Measurements from ENCODE around the gene ARMC2.
A peak's percentile ranks its signal among the peaks of the same experiment; 100 is the strongest.
"Not testable (repeated sequence)": the region's sequence is repeated elsewhere in the genome, so short reads cannot be mapped to it uniquely, and the experiment has no call there.

ARMC2 gene

GRCh38 chr6:108832738-108833137 lies 15.5 kb upstream of the ARMC2 start:
- DNase-seq (ENCODE audit: low read depth): no peak

DNA sequence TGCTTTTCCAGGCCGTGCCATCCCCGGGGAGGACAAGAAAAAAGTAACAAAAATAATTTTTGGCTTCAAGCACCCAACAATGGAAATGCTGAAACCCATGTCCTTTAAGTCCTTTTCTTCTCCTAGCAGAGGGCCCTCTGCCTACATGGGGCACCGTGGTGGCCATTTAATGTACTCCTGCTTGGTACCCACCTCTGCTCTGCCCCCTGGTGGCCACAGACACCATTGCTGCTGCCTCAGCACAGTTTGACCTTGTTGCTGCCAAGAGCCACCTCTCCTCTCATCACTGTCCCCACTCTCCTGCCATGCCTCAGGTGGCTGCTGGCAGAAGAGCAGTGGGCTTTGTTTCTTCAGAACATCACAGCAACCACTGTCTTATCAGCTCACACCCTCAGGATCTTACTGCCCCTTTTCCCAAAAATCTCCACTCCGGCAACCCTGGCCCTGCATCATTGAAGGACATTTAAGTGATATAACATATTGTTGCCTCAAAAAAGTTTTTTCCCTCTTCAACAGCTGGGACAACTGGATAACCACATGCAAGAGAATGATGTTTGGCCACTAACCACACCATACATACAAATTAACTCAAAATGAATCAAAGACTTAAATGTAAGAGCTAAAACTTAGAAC lies 12.9 kb upstream of the ARMC2 start:
- DNase-seq (ENCODE audit: low read depth): peak; percentile 52

- no peak for DNase-seq (ENCODE audit: low read depth)
Observed at GRCh38 chr6:108836061-108836460, 12.2 kb upstream of the ARMC2 start.

DNA sequence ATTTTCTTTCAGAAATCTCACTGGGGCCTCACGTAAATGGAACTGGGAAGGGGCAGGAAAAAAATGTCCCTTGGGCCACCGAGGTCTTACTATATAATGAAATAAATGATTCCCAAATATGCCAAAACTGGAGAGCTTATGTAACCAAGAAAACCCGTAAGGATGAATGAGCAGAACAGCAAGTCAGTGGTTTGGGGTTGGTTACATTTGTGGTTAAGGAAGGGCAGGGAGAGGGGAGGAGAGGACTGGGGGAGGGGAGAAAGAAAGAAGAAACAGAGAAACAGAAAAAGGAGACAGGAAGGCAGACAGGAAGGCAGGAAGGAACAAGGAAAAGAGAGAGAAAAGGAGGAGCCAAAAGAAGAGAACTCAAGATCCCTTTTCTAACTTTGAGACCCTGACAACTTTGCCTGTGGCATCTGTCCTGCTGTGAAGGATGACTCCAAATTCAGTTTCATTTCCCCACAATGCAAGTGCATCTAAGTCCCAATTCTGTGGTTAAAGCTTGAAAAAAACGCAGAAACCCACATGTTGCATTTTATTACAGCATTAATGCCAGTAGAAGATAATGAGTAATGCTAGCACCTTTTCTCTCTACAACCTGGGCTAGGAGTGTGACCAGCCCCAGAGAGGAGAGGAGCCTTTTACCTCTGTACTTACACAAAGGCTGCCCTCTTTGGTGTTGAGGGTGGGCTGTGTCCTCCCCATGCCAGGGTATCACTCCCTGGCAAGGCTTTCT lies 10.8 kb upstream of the ARMC2 start:
- DNase-seq (ENCODE audit: low read depth): no peak

- no peak for DNase-seq (ENCODE audit: low read depth)
Observed at GRCh38 chr6:108838101-108838717, 10.0 kb upstream of the ARMC2 start.

DNA sequence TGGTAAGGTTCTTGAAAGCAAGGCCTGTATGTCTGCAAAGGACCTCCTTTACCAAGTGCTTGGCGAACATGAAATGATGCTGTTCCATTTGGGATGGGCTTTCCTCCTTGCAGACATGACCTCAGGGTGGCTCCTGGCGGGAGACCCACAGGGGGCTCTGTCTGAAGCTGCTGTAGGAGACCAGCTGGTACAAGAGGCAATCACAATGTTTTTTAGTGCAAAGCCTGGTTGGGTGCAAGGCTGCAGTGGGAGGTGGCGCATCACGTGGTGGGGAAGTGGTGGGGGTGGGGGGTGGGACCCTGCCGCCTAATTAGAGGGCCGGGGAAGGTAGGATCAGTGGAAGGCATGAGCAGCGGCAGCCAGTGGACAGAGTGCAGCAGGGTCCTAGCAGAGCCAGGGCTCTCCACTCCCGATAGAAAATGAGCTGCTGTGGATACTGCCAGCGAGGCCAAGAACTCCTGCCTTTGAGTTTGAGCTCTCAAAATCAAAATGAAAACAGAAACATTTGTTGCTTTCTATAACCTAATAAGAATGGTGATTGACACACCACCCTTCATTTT lies 9.1 kb upstream of the ARMC2 start:
- no peak for DNase-seq (ENCODE audit: low read depth)

DNA sequence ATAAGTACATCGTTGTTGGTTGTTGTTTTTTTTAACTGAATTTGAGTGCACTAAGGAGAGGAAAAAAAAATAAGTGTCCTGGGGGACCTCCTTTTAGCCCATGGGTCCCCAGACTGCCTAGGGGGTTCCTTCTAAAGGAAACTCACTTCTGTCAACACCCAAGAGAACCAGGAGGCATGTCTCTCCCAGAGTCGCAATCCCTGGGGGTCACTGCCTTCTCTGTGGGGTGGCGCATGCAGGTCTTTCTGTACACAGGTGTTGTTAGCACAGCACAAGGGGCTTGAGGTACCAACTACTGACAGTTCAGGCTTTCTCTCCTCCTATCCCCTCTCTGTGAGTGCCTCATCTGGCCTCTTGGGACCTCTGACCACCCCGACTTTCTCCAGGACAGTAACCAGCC lies 7.3 kb upstream of the ARMC2 start:
- DNase-seq (ENCODE audit: low read depth): no peak

- DNase-seq (ENCODE audit: low read depth): no peak
Observed at GRCh38 chr6:108841377-108841855, 6.8 kb upstream of the ARMC2 start.

- no peak for DNase-seq (ENCODE audit: low read depth)
Observed at GRCh38 chr6:108844135-108844534, 4.1 kb upstream of the ARMC2 start.

GRCh38 chr6:108845145-108845544 lies 3.1 kb upstream of the ARMC2 start:
- no peak for DNase-seq (ENCODE audit: low read depth)

DNA sequence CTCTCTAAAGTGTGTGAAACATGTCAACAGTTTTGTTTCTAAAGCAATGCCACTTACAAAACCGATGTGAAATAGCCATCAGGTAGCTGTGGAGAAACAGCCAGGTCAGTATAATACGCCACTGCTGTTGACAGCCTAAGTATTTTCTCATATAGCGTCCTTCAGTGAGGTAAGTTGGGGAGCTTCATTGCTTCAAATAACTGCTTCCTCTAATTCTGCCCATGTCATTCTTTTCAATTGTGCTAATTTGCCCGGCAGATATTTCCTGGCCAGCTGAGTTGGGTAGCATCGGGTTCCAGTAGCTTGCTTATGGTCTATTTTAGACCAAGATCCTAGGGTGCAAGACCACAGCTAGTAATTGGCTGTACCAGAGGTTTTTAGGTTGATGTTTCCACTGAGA lies 2.1 kb upstream of the ARMC2 start:
- no peak for DNase-seq (ENCODE audit: low read depth)

DNA sequence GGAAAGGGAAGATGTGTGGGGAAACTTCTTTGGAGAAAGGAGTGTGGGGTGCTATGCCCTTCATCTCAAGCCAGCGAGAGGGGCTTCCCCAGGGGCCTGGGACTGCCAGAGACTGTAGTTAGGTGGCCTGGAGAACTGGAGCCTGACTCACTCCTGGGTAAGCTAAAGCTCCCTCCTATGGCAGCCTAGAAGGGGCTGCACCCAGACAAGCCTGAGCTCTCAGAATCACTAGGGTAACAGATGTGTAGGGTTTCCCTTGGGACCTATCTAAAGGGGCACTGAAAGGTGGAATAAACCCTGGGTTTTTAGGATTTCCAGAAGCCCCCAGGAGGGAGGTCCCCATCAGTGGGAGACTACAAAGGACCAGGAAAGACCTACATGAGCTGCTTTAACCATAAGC lies 1.6 kb upstream of the ARMC2 start:
- DNase-seq (ENCODE audit: low read depth): no peak

- no peak for DNase-seq (ENCODE audit: low read depth)
Observed at GRCh38 chr6:108847738-108848115, 495 bp upstream of the ARMC2 start.

DNA sequence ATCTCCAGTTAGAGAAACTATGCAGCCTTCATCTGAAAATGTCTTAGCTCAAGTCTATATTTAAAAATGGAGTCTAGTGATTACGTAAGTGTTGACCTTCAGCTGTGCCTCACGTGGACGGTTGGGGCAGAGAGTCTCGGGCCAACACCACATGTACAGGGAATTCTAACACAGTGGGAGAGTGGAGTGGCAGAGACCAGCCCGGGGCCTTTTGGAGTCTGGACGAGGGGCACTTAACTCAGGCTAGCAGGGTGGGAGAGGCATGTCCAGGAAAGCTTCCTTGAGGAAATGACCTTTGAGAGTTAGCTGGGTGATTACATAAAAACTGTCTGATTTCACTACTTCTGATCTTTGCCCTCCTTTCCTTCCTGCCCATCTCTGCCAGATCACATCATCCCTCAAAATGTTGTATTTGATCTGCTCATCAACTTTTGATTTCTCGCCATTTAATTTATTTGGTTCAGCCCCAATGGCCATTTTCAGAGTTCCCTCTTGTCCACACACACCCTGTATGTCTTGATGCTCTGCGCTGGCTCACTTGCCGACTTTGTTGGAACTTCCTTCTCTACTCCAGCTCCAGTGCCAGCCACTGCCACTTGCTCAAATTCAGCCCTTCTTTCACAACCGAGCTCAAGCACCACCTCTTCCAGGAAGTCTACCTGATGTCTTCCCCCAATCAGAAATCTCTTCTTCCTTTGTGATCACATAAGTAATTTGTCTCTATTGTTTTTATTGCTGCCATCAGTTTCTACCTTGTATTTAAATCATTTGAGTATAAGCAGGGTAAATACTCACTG lies 2.6 kb downstream of the ARMC2 start:
- no peak for DNase-seq (ENCODE audit: low read depth)

DNA sequence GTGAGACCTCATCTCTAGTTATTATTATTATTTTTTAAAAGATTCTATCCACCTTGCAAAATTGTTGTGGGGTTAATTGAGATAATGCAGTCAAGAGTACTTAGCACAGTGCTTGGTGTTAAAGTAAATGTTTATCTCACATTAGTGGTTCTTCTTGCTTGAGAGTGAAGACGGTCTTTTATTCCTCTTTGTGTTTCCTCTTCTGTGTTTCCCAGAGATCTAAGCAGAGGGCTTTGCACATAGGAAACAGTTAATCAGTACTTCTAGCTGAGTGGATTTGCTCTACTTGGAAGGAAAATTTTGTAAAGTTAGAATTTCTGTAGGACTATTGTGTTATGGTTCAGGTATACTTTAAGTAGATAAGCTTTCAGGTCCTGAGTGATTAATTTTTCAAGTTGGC lies 3.5 kb downstream of the ARMC2 start:
- DNase-seq (ENCODE audit: low read depth): no peak

DNA sequence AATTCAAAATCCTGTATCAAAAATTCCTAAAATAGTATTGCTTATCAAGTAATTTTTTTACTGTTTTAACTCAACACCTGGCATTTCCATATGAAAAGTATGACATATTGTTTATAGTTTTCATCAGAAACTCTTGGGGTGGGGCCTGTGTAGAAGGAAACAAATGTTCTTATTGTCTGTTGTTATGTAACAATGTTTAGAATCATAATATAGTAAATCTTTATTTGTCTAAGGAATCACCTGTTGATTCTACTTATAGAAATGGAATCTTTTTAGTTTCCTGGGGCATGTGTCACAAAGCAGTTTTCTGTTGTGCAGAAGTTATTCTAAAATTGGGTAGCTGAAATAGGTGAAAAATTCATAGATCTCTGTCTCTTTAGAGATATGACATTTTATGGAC lies 4.9 kb downstream of the ARMC2 start:
- DNase-seq (ENCODE audit: low read depth): no peak

GRCh38 chr6:108862479-108863191 lies 14.4 kb downstream of the ARMC2 start:
- DNase-seq (ENCODE audit: low read depth): no peak

- not testable (repeated sequence) for DNase-seq (ENCODE audit: low read depth)
Observed at GRCh38 chr6:108865751-108866286, 17.6 kb downstream of the ARMC2 start.

DNA sequence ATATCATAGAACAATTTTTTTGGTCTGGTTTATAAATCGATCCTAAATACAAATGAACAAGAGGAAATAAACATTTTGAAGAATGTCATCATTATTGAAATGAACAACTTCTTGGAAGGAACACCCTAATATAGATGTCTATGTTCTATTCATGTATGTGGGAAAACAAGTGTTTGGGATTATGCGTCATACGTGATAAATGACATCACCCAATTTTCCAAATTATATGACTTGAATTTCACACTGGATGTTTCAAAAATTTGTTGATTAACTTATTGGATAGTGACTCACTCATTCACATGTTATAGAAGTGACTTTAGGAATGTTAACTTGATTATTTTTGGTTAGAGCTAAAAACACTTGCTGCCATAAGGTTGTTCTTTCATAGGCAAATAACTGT lies 18.6 kb downstream of the ARMC2 start:
- DNase-seq (ENCODE audit: low read depth): no peak

DNA sequence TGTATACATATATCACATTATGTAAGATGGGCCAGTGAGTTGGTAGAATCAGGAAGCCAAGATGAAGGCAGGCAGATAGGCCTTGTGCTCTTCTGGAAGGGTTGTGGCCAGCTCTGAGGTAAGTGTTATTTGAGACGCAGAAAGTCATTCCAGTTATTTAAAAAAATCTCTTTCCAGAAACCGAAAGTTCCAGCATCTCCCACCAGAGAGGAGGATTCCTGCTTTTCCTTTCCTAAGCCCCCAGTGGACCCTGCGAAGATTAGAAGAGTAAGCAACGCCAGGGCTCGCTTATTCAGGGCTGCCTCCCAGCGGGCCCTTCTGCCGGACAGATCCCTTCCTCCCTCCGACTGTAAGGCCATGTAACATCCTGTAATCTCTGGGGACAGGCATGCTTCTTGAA lies 20.4 kb downstream of the ARMC2 start:
- DNase-seq (ENCODE audit: low read depth): no peak

DNA sequence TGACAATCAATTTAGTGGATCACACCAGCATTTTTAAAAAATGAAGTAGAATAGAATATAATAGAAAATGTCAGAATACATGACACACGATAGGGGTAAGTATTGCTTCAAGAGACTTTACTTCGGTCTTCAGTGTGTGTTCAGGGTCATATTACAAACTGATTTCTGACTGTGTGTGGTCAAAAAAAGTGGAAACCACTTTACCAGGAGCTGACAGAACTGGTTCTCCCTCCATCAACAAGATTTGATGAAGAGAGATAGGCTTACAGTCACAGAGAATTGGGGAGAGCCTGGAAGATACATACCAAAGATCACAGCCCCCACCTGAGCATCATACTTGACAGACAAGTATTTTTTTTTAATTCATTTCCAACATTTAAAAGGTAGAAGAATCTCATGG lies 21.7 kb downstream of the ARMC2 start:
- DNase-seq (ENCODE audit: low read depth): no peak
